ENCODE measurements around the gene LCE2B. TPM values are rescaled to one million over a fixed set of nuclear protein-coding genes. Genes with fewer than 3 reads are reported as not detected.

LCE2B gene
- total and polyA plus RNA-seq, 2 of the 13 experiments (the other 11 are each of a cell fraction or from before 2014, with no cell fraction given), result not detected

DNA sequence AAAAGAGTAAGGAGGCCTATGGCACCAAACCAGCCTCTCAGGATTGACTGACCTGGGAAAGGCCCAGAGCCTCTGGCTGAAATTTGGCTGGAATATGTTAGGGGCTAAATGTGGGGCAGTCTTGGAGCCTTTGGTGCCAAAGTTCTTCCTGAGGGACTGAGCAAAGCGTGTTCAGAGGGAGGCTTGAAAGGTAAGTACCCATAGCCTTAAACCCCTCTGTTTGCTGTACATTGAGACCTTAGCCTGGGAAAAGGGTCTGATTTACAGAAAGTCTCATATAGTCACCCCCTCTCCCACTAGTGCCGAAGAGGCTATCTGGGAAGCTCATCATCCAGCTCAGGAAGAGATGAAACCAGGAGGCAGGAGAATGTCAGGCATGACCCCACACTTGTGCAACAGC, 21.9 kb downstream of the LCE2B start, which contains the start of gene LCE4A (continued):
- TF ChIP-seq KLF11 (CRISPR knock-in tag; IDR thresholded peaks at IDR 0.05) (no peak), KDM1A (CRISPR knock-in tag; IDR thresholded peaks at IDR 0.05) (no peak), BHLHE40 (IDR thresholded peaks at IDR 0.05; ENCODE audit: low read length) (no peak), ZMAT5 (CRISPR knock-in tag; IDR thresholded peaks at IDR 0.05; ENCODE audit: borderline replicate concordance, low read depth) (no peak), NCOR1 (IDR thresholded peaks at IDR 0.05; ENCODE audit: borderline replicate concordance, low read length) (no peak), ZNF740 (CRISPR knock-in tag; IDR thresholded peaks at IDR 0.05) (no peak)
- TF ChIP-seq, protein P1, sequence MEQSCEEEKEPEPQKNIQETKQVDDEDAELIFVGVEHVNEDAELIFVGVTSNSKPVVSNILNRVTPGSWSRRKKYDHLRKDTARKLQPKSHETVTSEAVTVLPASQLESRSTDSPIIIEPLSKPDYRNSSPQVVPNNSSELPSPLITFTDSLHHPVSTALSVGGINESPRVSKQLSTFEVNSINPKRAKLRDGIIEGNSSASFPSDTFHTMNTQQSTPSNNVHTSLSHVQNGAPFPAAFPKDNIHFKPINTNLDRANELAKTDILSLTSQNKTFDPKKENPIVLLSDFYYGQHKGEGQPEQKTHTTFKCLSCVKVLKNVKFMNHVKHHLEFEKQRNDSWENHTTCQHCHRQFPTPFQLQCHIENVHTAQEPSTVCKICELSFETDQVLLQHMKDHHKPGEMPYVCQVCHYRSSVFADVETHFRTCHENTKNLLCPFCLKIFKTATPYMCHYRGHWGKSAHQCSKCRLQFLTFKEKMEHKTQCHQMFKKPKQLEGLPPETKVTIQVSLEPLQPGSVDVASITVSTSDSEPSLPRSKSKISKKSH (CRISPR knock-in tag; IDR thresholded peaks at IDR 0.05; ENCODE audit: borderline replicate concordance), result no peak

DNA sequence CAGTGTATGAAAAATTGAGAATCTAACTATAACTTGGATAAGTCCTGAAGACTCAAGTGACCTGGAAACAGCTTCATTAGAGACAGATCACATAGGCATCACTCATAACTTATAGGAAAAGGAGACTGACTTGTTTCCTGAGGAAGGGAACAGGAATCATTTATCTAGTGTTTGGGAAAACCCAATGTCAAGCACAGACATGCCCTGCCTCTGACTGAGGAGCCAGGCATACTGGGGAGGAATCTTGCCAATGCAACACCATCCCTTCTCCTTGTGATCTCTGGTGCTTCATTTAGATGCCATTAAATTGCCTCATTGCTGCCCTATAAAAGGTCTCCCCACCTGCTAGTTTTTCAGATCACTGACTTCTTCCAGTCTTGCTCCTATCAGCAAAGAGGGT, 32.3 kb downstream of the LCE2B start:
- Histone ChIP-seq H3K4me2 (ENCODE audit: low read depth, low read length) (no peak overlapping the region), H3K9me3 (ENCODE audit: low read length) (peaks cover 6% of the 10 kb centered on the region; the same call in 1 of the 2 replicates), H3K36me3 (replicated peaks in 1 of 2; ENCODE audit: control insufficient read depth in 1 of 2, insufficient read depth in 2 of 2, low read length in 2 of 2) (no peaks in the 10 kb centered on the region), H3K4me1 (ENCODE audit: insufficient read depth, low read length) (no peaks in the 10 kb centered on the region), H3K9ac (ENCODE audit: insufficient read depth, low read depth, low read length) (no peak overlapping the region), H2AFZ (ENCODE audit: low read length) (no peak overlapping the region), H3K27ac (ENCODE audit: extremely low read length, insufficient read depth, low read length) (no peak overlapping the region), H4K20me1 (ENCODE audit: insufficient read depth, low read length) (no peaks in the 10 kb centered on the region), H3K4me3 (replicated peaks in 1 of 3; ENCODE audit: insufficient read depth in 1 of 3, low read depth in 2 of 3, low read length in 3 of 3) (no peak overlapping the region), H3K79me2 (ENCODE audit: insufficient read depth, low read length) (no peaks in the 10 kb centered on the region), H3K27me3 (ENCODE audit: control insufficient read depth in 1 of 2, insufficient read depth in 2 of 2, low read length in 2 of 2) (no peaks in the 10 kb centered on the region)
- FAIRE-seq, result no peak
- TF ChIP-seq ZNF747 (CRISPR knock-in tag; IDR thresholded peaks at IDR 0.05; ENCODE audit: borderline replicate concordance) (no peak), FOSL2 (CRISPR knock-in tag; IDR thresholded peaks at IDR 0.05) (no peak), SPEN (CRISPR knock-in tag; IDR thresholded peaks at IDR 0.05; ENCODE audit: low read depth) (no peak), ZBTB21 (CRISPR knock-in tag; IDR thresholded peaks at IDR 0.05) (no peak), SP1 (IDR thresholded peaks at IDR 0.05) (no peak), SP1 (CRISPR knock-in tag; IDR thresholded peaks at IDR 0.05) (no peak), ZNF879 (CRISPR knock-in tag; IDR thresholded peaks at IDR 0.05) (no peak), ZNF180 (CRISPR knock-in tag; IDR thresholded peaks at IDR 0.05; ENCODE audit: borderline replicate concordance, low read depth) (no peak), NFE2 (CRISPR knock-in tag; IDR thresholded peaks at IDR 0.05) (no peak), PTBP1 (IDR thresholded peaks at IDR 0.05; ENCODE audit: low read depth, low read length, poor library complexity, severe bottlenecking) (no peak), ATF1 (CRISPR knock-in tag; IDR thresholded peaks at IDR 0.05) (no peak), CBFB (CRISPR knock-in tag; IDR thresholded peaks at IDR 0.05) (no peak)
- TF ChIP-seq, protein P2, sequence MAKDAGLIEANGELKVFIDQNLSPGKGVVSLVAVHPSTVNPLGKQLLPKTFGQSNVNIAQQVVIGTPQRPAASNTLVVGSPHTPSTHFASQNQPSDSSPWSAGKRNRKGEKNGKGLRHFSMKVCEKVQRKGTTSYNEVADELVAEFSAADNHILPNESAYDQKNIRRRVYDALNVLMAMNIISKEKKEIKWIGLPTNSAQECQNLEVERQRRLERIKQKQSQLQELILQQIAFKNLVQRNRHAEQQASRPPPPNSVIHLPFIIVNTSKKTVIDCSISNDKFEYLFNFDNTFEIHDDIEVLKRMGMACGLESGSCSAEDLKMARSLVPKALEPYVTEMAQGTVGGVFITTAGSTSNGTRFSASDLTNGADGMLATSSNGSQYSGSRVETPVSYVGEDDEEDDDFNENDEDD (CRISPR knock-in tag; IDR thresholded peaks at IDR 0.05; ENCODE audit: borderline replicate concordance), result no peak
- TF ChIP-seq, protein P3, sequence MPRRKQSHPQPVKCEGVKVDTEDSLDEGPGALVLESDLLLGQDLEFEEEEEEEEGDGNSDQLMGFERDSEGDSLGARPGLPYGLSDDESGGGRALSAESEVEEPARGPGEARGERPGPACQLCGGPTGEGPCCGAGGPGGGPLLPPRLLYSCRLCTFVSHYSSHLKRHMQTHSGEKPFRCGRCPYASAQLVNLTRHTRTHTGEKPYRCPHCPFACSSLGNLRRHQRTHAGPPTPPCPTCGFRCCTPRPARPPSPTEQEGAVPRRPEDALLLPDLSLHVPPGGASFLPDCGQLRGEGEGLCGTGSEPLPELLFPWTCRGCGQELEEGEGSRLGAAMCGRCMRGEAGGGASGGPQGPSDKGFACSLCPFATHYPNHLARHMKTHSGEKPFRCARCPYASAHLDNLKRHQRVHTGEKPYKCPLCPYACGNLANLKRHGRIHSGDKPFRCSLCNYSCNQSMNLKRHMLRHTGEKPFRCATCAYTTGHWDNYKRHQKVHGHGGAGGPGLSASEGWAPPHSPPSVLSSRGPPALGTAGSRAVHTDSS (CRISPR knock-in tag; conservative IDR thresholded peaks at IDR 0.05), result no peak
- no TSS peak for BruUV-seq (replicated peaks)
- POLR2A ChIA-PET, result no interaction called here
- intact Hi-C loops (cut with micrococcal nuclease; ENCODE audit: unreplicated experiment), result no loop called here
- no peak for ATAC-seq
- DNase-seq (ENCODE audit: low spot score), result no peak
- CTCF ChIA-PET (ENCODE audit: low intra/inter-chr PET ratio, low total read pairs), result no interaction called here
- in situ Hi-C loops (cut with HindIII; ENCODE audit: extremely low pct_ligation_motif_present, low pct_unique_long_range_greater_than_20kb), result no loop called here
